Naive thymus-derived CD4-positive, alpha-beta T cell (primary cell): ENCODE measurements around the gene OLFM2. TPM values are rescaled to one million over a fixed set of nuclear protein-coding genes. Genes with fewer than 3 reads are reported as not detected.

ENCODE experiments used
- ATAC-seq: fragments of 150-1000 bp; cut with Tn5 transposase; 2 replicates; pipeline ENCODE4 v1.10.0; 2021; ENCODE audit warnings: mild to moderate bottlenecking, moderate library complexity
- CTCF ChIA-PET: fragments of 350-600 bp; sonication (Branson Sonifier 250); formaldehyde crosslinking; loops from one replicate; lab custom pipeline; 2021; ENCODE audit warnings: antibody characterized with exemption; lab: Charles Lee
- POLR2A ChIA-PET: fragments of 350-600 bp; sonication (Branson Sonifier 250); formaldehyde crosslinking; loops from one replicate; lab custom pipeline; 2021; ENCODE audit warnings: antibody characterized with exemption, inconsistent platforms; lab: Charles Lee
- DNase-seq, 9 donors: peaks; one replicate each; pipeline versions ENCODE4 v3.0.0 to v3.0.0-alpha.2; 2020 to 2022; ENCODE audit warnings: mixed read lengths in 1 of 9
- H3K27ac ChIP-seq: one replicate; pipeline ENCODE4 v1.7.0; 2013; ENCODE audit warnings: mild to moderate bottlenecking, low read depth, low read length, moderate library complexity
- H3K27me3 ChIP-seq, 2 donors: one replicate each; pipeline ENCODE4 v1.7.0; 2013; ENCODE audit warnings: low read length in 2 of 2, mild to moderate bottlenecking in 2 of 2, moderate library complexity in 2 of 2; ENCODE audit not compliant: control insufficient read depth in 2 of 2, insufficient read depth in 2 of 2
- H3K36me3 ChIP-seq, 3 experiments: 1 replicate in 2 of 3; 2 replicates in 1 of 3; pipeline ENCODE4 v1.7.0; 2013; ENCODE audit warnings: low read length in 3 of 3, mild to moderate bottlenecking in 3 of 3, moderate library complexity in 1 of 3; ENCODE audit not compliant: insufficient read depth in 3 of 3, control insufficient read depth in 2 of 3
- H3K4me1 ChIP-seq, 2 donors: one replicate each; pipeline ENCODE4 v1.7.0; 2013; ENCODE audit warnings: low read length in 2 of 2, mild to moderate bottlenecking in 2 of 2, moderate library complexity in 1 of 2; ENCODE audit not compliant: control insufficient read depth in 2 of 2, insufficient read depth in 2 of 2
- H3K4me3 ChIP-seq: 2 replicates; pipeline ENCODE4 v1.7.0; 2013; ENCODE audit warnings: mild to moderate bottlenecking, low read length
- H3K9me3 ChIP-seq, 3 experiments: 1 replicate in 2 of 3; 2 replicates in 1 of 3; pipeline ENCODE4 v1.7.0; 2013; ENCODE audit warnings: low read length in 3 of 3; ENCODE audit not compliant: control insufficient read depth in 2 of 3
- H3K27ac Mint-ChIP-seq, 9 donors: one replicate each; pipeline ENCODE4 v1.8.0; 2020 to 2022; ENCODE audit warnings: mixed read lengths in 9 of 9, mild to moderate bottlenecking in 8 of 9, moderate library complexity in 5 of 9, inconsistent platforms in 2 of 9
- H3K27me3 Mint-ChIP-seq, 5 donors: one replicate each; pipeline ENCODE4 v1.8.0; 2021 to 2022; ENCODE audit warnings: mixed read lengths in 5 of 5, mild to moderate bottlenecking in 1 of 5
- H3K36me3 Mint-ChIP-seq, 5 donors: one replicate each; pipeline ENCODE4 v1.8.0; 2020 to 2022; ENCODE audit warnings: mixed read lengths in 5 of 5, mild to moderate bottlenecking in 3 of 5, inconsistent platforms in 1 of 5
- H3K4me1 Mint-ChIP-seq, 7 donors: one replicate each; pipeline ENCODE4 v1.8.0; 2020 to 2022; ENCODE audit warnings: mixed read lengths in 7 of 7, mild to moderate bottlenecking in 3 of 7, inconsistent platforms in 1 of 7
- H3K4me3 Mint-ChIP-seq, 10 donors: one replicate each; pipeline ENCODE4 v1.8.0; 2020 to 2022; ENCODE audit warnings: mild to moderate bottlenecking in 10 of 10, mixed read lengths in 10 of 10, moderate library complexity in 6 of 10, inconsistent platforms in 2 of 10
- H3K9me3 Mint-ChIP-seq, 11 donors: one replicate each; pipeline ENCODE4 v1.8.0; 2020 to 2022; ENCODE audit warnings: mixed read lengths in 11 of 11, mild to moderate bottlenecking in 4 of 11, inconsistent platforms in 1 of 11, moderate library complexity in 1 of 11
- intact Hi-C, 2 donors: fragments of 100-400 bp; cut with micrococcal nuclease; formaldehyde crosslinking; loops; one replicate each; pipeline ENCODE4 v1.15.1; 2023
- polyA plus RNA-seq, 2 donors: library from polyadenylated mRNA; unstranded; fragments of 300-500 nt; fragmentation: Illumina TruSeq; gene quantifications; one replicate each; pipeline ENCODE4 v1.2.3, GENCODE V29; 2021
- total RNA-seq, 6 experiments: library from RNA in 5 of 6; stranded (reverse) in 5 of 6; gene quantifications; 1 replicate in 5 of 6; 2 replicates in 1 of 6; pipeline ENCODE4 v1.2.3 and lab custom pipeline; 2021 to 2026

Gene OLFM2
- total and polyA plus RNA-seq, 7 experiments from 2014 or later: 6.2 to 19.4 (median 14.9) TPM

DNA sequence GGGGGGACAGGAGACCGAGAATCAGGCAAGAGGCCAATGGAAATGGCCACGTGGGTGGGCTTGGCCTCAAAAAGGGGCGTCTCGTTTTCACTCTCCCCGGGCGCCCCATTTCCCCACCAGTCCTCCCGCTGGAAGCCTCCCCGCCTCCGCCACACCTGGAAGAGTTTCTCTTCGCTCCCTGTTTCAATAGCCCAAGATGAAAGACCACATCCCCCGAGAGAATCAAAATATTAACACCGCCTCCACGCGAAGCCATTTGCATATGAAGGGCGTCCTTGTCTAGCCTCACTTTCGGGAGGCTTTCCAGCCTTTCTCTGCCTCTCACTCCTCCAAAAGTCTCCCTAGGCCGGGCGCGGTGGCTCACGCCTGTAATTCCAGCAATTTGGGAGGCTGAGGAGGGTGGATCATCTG is 691 bp upstream of the OLFM2 start:
- H3K9me3 ChIP-seq: peaks cover 0 to 6% (median 0%) of the 10 kb centered on the region in 3 experiments
- peaks cover 12 to 13% of the 10 kb centered on the region in 2 donors for H3K27me3 ChIP-seq
- ATAC-seq (no peak), DNase-seq (no peak)
- Mint-ChIP-seq H3K4me3 (peak overlapping the region; percentile 45 to 87 (median 77)), H3K27ac (peak overlapping the region in 1 of 9 donors; percentile 26), H3K9me3 (peaks cover 0 to 16% (median 12%) of the 10 kb centered on the region in 11 donors), H3K4me1 (peaks cover 12 to 28% (median 21%) of the 10 kb centered on the region in 7 donors), H3K36me3 (peaks cover 0 to 9% (median 2%) of the 10 kb centered on the region in 5 donors), H3K27me3 (peaks cover 47 to 72% (median 60%) of the 10 kb centered on the region in 5 donors)
- intact Hi-C loops: loop anchor here in 1 of 2 donors (10.0 kb wide), 1 partner anchor 448 kb away; the partner anchor contains the start of gene TYK2
- no peak overlapping the region for H3K27ac ChIP-seq
- no peak overlapping the region for H3K4me3 ChIP-seq
- H3K36me3 ChIP-seq: no peaks in the 10 kb centered on the region
- ChIA-PET CTCF (no interaction called here), POLR2A (no interaction called here)
- peaks cover 4 to 18% of the 10 kb centered on the region in 2 donors for H3K4me1 ChIP-seq

DNA sequence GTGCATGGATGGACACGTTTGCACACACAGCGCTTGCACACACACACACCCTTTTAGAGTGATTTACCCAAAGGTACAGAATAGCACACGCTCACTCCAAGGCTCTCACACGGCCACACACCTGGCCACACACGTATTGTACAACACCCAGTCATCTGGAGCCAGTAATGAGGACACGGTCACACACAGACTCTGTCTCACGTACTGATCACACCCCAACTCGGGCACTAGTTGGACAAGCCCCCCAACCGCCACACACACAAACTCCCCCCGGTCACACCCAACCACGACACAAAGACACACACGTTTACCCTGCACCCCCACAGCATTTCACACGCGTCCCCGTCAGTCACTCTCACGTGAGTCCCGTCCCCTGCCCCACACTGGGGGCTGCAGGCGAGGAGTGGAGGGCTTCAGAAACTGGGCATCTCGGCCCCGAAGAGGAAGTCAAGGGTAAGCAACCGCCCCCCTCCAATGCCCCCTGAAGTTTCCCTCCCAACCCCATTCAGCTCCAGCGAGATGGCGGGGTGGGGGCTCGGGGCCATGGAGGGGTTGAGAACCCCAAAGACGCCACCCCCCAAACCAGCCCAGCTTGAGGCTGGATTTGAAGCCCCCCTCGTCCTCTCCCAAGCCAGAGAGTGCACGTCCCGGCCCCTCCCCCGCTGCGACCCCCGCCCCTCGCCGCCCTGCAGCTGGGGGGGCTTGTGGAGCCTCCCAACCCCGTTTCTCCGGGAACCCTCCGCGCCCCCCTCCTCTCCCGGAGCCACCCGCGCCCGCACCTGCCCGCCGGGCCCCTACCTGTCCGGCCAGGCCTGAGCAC is 599 bp downstream of the OLFM2 start:
- CTCF ChIA-PET: no interaction called here
- peak overlapping the region in 3 of 9 donors; percentile 1 to 43 (median 7) for H3K27ac Mint-ChIP-seq
- no peaks in the 10 kb centered on the region for H3K36me3 ChIP-seq

DNA sequence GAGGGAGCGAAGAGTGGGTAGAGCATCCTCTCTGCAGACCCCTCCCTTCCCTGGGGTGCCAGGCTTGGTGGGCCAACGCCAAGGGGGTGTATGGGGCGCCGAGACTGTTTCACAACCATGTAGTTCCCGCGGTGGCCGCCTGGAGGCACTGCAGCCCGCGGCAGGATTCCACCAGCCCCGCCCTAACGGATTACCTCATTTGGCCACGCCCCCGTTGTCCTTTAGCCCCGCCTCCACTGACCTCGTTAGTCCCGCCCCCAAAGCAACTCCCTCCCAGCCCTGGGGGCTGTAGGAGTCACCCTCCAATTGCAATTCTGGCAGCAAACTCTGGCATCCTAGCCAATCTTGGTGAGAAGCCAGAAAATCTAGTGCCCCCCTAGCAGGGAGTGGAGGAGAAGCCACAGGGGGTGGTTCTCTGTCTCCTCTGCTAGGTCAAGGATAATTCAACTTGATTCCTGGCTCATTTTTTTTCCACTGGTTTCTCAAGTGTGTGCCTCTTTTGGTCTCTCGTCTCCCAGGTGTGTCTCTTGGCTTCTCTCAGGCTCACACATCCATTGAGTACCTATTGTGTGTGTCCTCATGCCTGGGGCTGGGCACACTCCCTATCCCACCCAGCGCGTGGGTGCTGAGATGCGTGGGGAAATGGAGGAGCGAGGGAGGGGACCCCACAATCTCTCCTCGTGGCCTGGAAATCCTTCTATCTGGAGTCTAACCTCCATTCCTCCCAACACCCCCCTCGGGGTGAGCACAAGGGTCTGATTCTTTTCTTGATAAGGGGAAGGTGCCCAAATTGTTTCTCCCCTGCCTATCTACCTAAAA is 2.0 kb downstream of the OLFM2 start:
- Histone ChIP-seq H3K4me1 (peaks cover 4 to 18% of the 10 kb centered on the region in 2 donors), H3K36me3 (no peaks in the 10 kb centered on the region), H3K27me3 (peaks cover 12 to 13% of the 10 kb centered on the region in 2 donors), H3K9me3 (no peaks in the 10 kb centered on the region), H3K4me3 (no peak overlapping the region), H3K27ac (no peak overlapping the region)
- peak overlapping the region in 1 of 9 donors; percentile 53 for H3K27ac Mint-ChIP-seq
- intact Hi-C loops: loop anchor here in 1 of 2 donors (1.0 to 10.0 kb wide), 4 partner anchors 93 to 450 kb away; partner anchors contain the start of genes P2RY11 and TYK2
- H3K4me1 Mint-ChIP-seq: peaks cover 17 to 33% (median 26%) of the 10 kb centered on the region in 7 donors
- peak overlapping the region in 7 of 10 donors; percentile 28 to 84 (median 39) for H3K4me3 Mint-ChIP-seq
- ChIA-PET CTCF (no interaction called here), POLR2A (no interaction called here)
- ATAC-seq (peak; percentile 97), DNase-seq (peak; percentile 60 to 88 (median 73))
- peaks cover 0 to 4% (median 0%) of the 10 kb centered on the region in 5 donors for H3K36me3 Mint-ChIP-seq
- peaks cover 45 to 67% (median 55%) of the 10 kb centered on the region in 5 donors for H3K27me3 Mint-ChIP-seq
- H3K9me3 Mint-ChIP-seq: peaks cover 0 to 4% (median 0%) of the 10 kb centered on the region in 11 donors

More for the DNA sequence above, 599 bp downstream of the OLFM2 start:
- no peak for DNase-seq
- ATAC-seq: no peak
- Mint-ChIP-seq H3K36me3 (peaks cover 0 to 4% (median 0%) of the 10 kb centered on the region in 5 donors), H3K9me3 (peaks cover 0 to 5% (median 0%) of the 10 kb centered on the region in 11 donors), H3K27me3 (peaks cover 49 to 70% (median 57%) of the 10 kb centered on the region in 5 donors), H3K4me1 (peaks cover 16 to 31% (median 25%) of the 10 kb centered on the region in 7 donors), H3K4me3 (peak overlapping the region; percentile 61 to 89 (median 80))
- POLR2A ChIA-PET: no interaction called here
- peaks cover 12 to 13% of the 10 kb centered on the region in 2 donors for H3K27me3 ChIP-seq
- intact Hi-C loops: loop anchor here in 1 of 2 donors (2.0 to 10.0 kb wide), 2 partner anchors 315 to 449 kb away; partner anchors contain the start of gene TYK2
- H3K9me3 ChIP-seq: no peaks in the 10 kb centered on the region
- H3K4me3 ChIP-seq: no peak overlapping the region
- H3K4me1 ChIP-seq: peaks cover 4 to 18% of the 10 kb centered on the region in 2 donors
- no peak overlapping the region for H3K27ac ChIP-seq

DNA sequence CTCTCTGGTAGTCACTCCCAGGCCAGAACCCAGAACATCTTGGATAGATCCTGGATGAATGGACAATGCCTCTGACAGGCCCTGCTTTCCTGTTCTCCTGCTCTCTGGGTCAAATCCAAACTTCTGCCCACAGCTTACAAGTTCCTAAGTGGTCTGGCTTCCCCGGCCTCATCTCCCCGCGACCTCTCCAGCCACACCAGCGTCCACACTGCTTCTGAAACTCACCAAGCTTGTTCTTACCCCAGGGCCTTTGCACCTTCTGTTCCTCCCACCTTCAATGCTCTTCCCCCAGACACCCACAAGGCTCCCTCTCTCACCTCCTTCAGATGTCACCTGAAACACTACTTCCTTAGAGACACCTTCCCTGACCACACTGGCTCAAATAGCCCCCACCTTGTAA is 3.5 kb downstream of the OLFM2 start:
- H3K27me3 Mint-ChIP-seq: peaks cover 45 to 57% (median 53%) of the 10 kb centered on the region in 5 donors
- no peak overlapping the region for H3K4me3 Mint-ChIP-seq

DNA sequence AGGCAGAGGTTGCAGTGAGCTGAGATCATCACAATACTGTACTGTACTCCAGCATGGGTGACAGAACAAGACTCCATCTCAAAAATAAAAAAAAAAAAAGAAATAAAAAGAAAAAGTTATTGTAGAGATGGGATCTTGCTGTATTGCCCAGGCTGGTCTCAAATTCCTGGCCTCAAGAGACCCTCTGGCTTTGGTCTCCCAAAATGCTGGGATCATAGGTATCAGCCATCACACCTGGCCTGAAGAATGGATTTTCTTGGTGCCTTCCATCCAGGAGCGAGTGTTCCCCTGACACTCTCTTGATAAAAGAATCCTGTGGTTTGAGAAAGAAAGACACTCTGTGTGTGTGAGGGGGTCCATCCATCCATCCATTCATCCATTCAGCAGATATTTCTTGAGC is 4.7 kb downstream of the OLFM2 start:
- H3K9me3 ChIP-seq: no peaks in the 10 kb centered on the region
- H3K36me3 ChIP-seq: no peaks in the 10 kb centered on the region
- no peak overlapping the region for H3K27ac ChIP-seq
- no peak overlapping the region for H3K4me3 Mint-ChIP-seq
- DNase-seq: no peak
- POLR2A ChIA-PET: interaction anchor here (0.7 kb wide), 1 partner anchor 72 kb away, joined by 5 read pairs; no protein-coding TSS in a partner anchor
- no peak overlapping the region for H3K27ac Mint-ChIP-seq
- peaks cover under 1 to 18% of the 10 kb centered on the region in 2 donors for H3K4me1 ChIP-seq
- intact Hi-C loops: loop anchor here (1.0 to 10.0 kb wide), 9 partner anchors 69 to 505 kb away; partner anchors contain the start of genes P2RY11 (in 1 of the 2) and TYK2 (in 1 of the 2)
- H3K4me1 Mint-ChIP-seq: peaks cover 14 to 27% (median 20%) of the 10 kb centered on the region in 7 donors
- peaks cover 0 to 4% (median 0%) of the 10 kb centered on the region in 11 donors for H3K9me3 Mint-ChIP-seq
- no peak overlapping the region for H3K4me3 ChIP-seq
- CTCF ChIA-PET: interaction anchor here (0.6 to 3.5 kb wide), 15 partner anchors 12 to 459 kb away, joined by 3 to 27 read pairs (median 3); partner anchors contain the start of gene ICAM1
- peaks cover 0 to 4% (median 0%) of the 10 kb centered on the region in 5 donors for H3K36me3 Mint-ChIP-seq
- peaks cover 7 to 13% of the 10 kb centered on the region in 2 donors for H3K27me3 ChIP-seq
- ATAC-seq: no peak
- H3K27me3 Mint-ChIP-seq: peaks cover 33 to 47% (median 43%) of the 10 kb centered on the region in 5 donors

More for the DNA sequence above, 3.5 kb downstream of the OLFM2 start:
- Histone ChIP-seq H3K27ac (no peak overlapping the region), H3K4me1 (peaks cover 4 to 18% of the 10 kb centered on the region in 2 donors), H3K4me3 (no peak overlapping the region), H3K27me3 (peaks cover 12 to 13% of the 10 kb centered on the region in 2 donors), H3K9me3 (no peaks in the 10 kb centered on the region), H3K36me3 (no peaks in the 10 kb centered on the region)
- H3K36me3 Mint-ChIP-seq: peaks cover 0 to 4% (median 0%) of the 10 kb centered on the region in 5 donors
- ChIA-PET CTCF (interaction anchor here (0.5 to 3.5 kb wide), 10 partner anchors 11 to 458 kb away, joined by 3 to 27 read pairs (median 3); partner anchors contain the start of gene ICAM1), POLR2A (interaction anchor here (0.7 to 0.8 kb wide), 2 partner anchors 169 to 273 kb away, joined by 3 to 4 read pairs; no protein-coding TSS in a partner anchor)
- DNase-seq: no peak
- H3K9me3 Mint-ChIP-seq: peaks cover 0 to 4% (median 0%) of the 10 kb centered on the region in 11 donors
- peak overlapping the region in 1 of 9 donors; percentile 27 for H3K27ac Mint-ChIP-seq
- H3K4me1 Mint-ChIP-seq: peaks cover 17 to 33% (median 26%) of the 10 kb centered on the region in 7 donors
- no peak for ATAC-seq
- intact Hi-C loops: loop anchor here in 1 of 2 donors (5.0 to 10.0 kb wide), 2 partner anchors 179 to 452 kb away; partner anchors contain the start of genes P2RY11 and TYK2
